Body of pancreas (tissue), 4 donors: ENCODE data around the gene NPIPB4.
"Not testable (repeated sequence)": the region's sequence is repeated elsewhere in the genome, so short reads cannot be mapped to it uniquely, and the experiment has no call there.

Experiments
- POLR2A ChIP-seq, 3 donors: fragments of 450-650 bp; IDR thresholded peaks; one replicate each; pipeline ENCODE4 v1.6.1; 2016; ENCODE audit warnings: antibody characterized with exemption in 3 of 3, mild to moderate bottlenecking in 2 of 3
- TF ChIP-seq, protein P1 (sequence below), 7 experiments: fragments of 450-650 bp in 4 of 7; fragments of 200-600 bp in 3 of 7; sonication (generic) in 3 of 7; IDR thresholded peaks; one replicate each; pipeline ENCODE4 v1.5.1; 2016 to 2019; ENCODE audit warnings: antibody characterized with exemption in 7 of 7

DNA sequence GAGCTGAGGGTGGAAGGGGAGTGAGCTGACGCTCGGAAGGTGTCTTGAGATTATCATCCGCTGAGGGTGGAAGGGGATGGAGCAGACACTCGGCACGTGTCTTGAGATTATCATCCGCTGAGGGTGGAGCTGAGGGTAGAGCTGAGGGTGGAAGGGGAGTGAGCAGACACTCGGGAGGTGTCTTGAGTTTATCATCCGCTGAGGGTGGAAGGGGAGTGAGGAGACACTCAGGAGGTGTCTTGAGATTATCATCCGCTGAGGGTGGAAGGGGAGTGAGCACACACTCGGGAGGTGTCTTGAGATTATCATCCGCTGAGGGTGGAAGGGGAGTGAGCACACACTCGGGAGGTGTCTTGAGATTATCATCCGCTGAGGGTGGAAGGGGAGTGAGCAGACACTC, 20.4 kb downstream of the NPIPB4 start:
- TF ChIP-seq, protein P1, sequence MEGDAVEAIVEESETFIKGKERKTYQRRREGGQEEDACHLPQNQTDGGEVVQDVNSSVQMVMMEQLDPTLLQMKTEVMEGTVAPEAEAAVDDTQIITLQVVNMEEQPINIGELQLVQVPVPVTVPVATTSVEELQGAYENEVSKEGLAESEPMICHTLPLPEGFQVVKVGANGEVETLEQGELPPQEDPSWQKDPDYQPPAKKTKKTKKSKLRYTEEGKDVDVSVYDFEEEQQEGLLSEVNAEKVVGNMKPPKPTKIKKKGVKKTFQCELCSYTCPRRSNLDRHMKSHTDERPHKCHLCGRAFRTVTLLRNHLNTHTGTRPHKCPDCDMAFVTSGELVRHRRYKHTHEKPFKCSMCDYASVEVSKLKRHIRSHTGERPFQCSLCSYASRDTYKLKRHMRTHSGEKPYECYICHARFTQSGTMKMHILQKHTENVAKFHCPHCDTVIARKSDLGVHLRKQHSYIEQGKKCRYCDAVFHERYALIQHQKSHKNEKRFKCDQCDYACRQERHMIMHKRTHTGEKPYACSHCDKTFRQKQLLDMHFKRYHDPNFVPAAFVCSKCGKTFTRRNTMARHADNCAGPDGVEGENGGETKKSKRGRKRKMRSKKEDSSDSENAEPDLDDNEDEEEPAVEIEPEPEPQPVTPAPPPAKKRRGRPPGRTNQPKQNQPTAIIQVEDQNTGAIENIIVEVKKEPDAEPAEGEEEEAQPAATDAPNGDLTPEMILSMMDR (IDR thresholded peaks at IDR 0.05), result not testable (repeated sequence)
- not testable (repeated sequence) for TF ChIP-seq POLR2A (IDR thresholded peaks at IDR 0.05)
